Measurements from ENCODE around the gene LYSMD1.
A peak's percentile ranks its signal among the peaks of the same experiment; 100 is the strongest.

LYSMD1 gene

GRCh38 chr1:151135433-151136385 lies 30.0 kb downstream of the LYSMD1 start:
- no peak for DNase-seq

DNA sequence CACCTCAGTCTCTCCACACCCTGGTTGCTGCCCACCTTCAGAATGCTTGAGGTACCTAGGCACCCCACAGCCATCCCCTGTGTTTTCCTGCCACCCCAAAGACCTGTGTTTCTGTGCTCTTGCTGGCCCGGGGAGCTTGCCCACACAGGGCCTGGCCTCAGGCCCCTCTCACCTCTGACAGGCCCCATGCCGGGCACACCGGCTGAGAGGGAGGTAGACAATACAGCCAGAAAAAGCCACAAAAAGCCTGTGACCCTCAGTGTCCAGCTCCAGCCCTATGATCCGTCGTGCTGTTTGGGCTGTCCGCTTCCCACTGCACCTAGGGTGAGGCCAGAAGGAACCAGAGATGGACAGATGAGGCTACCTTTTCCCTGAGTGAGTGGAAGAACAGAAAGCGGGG lies 30.7 kb downstream of the LYSMD1 start:
- DNase-seq: no peak

GRCh38 chr1:151134396-151134795 lies 31.3 kb downstream of the LYSMD1 start:
- no peak for DNase-seq

- peak in 2 of 3 donors; percentile 23 to 25 for DNase-seq
Measured at GRCh38 chr1:151133018-151133806, 32.5 kb downstream of the LYSMD1 start.

GRCh38 chr1:151132335-151133017 lies 33.2 kb downstream of the LYSMD1 start:
- DNase-seq: no peak

GRCh38 chr1:151131701-151132334 lies 33.9 kb downstream of the LYSMD1 start:
- DNase-seq: peak in 2 of 3 donors; percentile 18

DNA sequence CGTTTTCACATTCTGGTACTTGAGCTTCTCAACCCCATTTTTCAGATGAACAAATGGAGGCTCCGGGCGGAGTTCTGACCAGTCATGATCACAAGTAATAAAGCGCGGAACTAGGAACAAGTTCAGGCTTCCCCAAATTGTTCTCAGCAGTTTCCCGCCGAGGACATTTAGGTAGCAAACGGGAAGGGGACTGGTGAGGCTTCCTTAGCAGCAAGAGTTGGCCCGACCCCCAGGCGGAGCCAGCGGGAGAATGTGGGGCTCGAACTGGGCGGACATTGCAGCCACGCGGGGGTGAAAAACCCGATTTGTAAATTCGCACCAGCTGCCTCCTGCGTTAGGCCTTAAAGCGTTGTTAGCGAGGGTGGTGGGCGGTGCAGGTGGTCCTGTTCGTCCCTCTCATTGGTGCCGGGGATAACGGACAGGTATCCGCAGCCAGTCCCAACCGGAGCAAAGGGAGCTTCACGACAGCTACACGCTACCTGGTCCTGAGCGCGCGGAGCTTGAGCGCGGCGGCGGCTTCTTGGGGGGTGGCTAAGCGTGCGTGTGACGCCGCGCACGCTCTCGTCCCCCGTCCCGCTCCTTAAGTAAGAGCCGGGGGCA lies 34.6 kb downstream of the LYSMD1 start:
- peak; percentile 62 to 66 (median 62) for DNase-seq

DNA sequence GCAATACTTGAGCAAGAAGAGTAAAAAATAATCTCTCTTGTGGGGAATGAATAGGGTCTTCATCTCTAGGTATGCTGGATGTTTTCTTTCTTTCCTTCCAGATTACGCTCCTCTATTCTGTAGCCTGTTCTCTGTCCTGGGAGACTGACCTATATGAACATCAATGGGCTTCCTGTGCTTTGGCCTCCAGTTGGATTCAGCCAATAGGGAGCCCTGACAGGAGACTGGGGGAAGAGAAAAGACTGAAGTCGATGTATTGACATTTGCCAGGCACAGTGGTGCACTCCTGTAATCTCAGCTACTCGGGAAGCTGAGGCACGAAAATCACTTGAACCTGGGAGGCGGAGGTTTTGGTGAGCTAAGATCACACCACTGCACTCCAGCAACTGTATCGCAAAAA lies 36.9 kb downstream of the LYSMD1 start:
- no peak for DNase-seq

DNA sequence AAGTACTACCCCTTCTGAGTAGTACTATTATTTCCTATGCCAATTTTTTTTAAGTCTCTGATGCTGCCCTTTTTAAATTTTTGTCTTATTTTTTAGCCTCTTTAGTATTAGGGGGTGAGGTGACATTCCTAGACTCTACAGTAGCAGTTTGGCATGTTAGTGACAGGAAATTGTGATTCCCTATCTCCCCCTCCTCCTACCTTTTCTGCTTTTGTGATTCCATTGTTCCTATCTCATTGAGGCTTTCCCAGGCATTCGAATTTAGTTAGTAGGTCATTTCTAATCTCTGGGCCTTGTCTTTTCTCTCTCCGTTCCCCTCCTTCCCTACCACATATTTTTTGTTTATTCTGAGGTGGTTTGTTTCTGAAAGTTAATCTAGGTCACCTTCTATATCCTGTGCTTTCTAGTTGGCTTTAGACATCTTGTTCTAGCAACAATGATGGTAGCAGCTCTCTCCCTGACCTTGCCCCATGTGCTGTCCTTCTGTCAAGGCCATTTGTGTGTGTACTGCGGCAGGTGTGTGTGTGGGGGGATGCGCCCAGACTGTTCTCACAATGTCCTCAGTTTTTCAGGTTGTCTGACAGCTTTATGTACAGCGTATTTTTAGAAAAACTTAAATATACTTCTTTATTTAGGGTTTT lies 40.8 kb downstream of the LYSMD1 start:
- no peak for DNase-seq

GRCh38 chr1:151113877-151114276 lies 51.8 kb downstream of the LYSMD1 start:
- no peak for DNase-seq

Measured in suppressor macrophage treated with lipopolysaccharide for 1 hour (primary cell).